Loucy (cell line): Measurements from ENCODE around the gene ZFAND3.
"Not testable (repeated sequence)": the region's sequence is repeated elsewhere in the genome, so short reads cannot be mapped to it uniquely, and the experiment has no call there.

Source experiments
- H2AFZ ChIP-seq: fragments of 200-600 bp; sonication (generic); 2 replicates; pipeline ENCODE4 v1.6.0; 2016; ENCODE audit warnings: antibody characterized with exemption, mild to moderate bottlenecking, low read length, moderate library complexity
- H3F3A ChIP-seq: fragments of 200-600 bp; 2 replicates; pipeline ENCODE4 v1.6.0; 2016; ENCODE audit warnings: antibody characterized with exemption, low read depth, mild to moderate bottlenecking
- H3K27me3 ChIP-seq: fragments of 200-600 bp; sonication (generic); 2 replicates; pipeline ENCODE4 v1.6.1; 2014; ENCODE audit warnings: low read length, mild to moderate bottlenecking; ENCODE audit not compliant: insufficient read depth, poor library complexity, severe bottlenecking
- H3K36me3 ChIP-seq: fragments of 200-600 bp; sonication (generic); 2 replicates; pipeline ENCODE4 v1.6.1; 2016; ENCODE audit warnings: low read length; ENCODE audit not compliant: insufficient read depth
- H3K4me1 ChIP-seq: fragments of 200-600 bp; sonication (generic); 2 replicates; pipeline ENCODE4 v1.5.1; 2014; ENCODE audit warnings: low read length, mild to moderate bottlenecking; ENCODE audit not compliant: insufficient read depth, poor library complexity, severe bottlenecking
- H3K4me2 ChIP-seq: fragments of 200-600 bp; sonication (generic); 2 replicates; pipeline ENCODE4 v1.6.0; 2014; ENCODE audit warnings: antibody characterized with exemption, low read length, low read depth, mild to moderate bottlenecking; ENCODE audit not compliant: poor library complexity, severe bottlenecking
- H3K4me3 ChIP-seq: fragments of 200-600 bp; sonication (generic); 2 replicates; pipeline ENCODE4 v1.5.1; 2014; ENCODE audit warnings: low read length, mild to moderate bottlenecking, mixed read lengths; ENCODE audit not compliant: poor library complexity, severe bottlenecking
- H3K79me2 ChIP-seq: fragments of 200-600 bp; sonication (generic); 2 replicates; pipeline ENCODE4 v1.6.1; 2014; ENCODE audit warnings: low read length; ENCODE audit not compliant: insufficient read depth
- H3K9ac ChIP-seq: fragments of 200-600 bp; sonication (generic); 2 replicates; pipeline ENCODE4 v1.6.0; 2014; ENCODE audit warnings: mild to moderate bottlenecking, low read depth, low read length, moderate library complexity; ENCODE audit not compliant: poor library complexity, severe bottlenecking
- H3K9me2 ChIP-seq: fragments of 200-600 bp; sonication (generic); replicated peaks from 2 replicates; pipeline ENCODE4 v1.6.1; 2016; ENCODE audit warnings: low read depth, low read length, mixed read lengths
- H3K9me3 ChIP-seq: fragments of 200-600 bp; sonication (generic); 2 replicates; pipeline ENCODE4 v1.6.1; 2014; ENCODE audit warnings: mild to moderate bottlenecking, antibody characterized with exemption, low read length, low read depth; ENCODE audit not compliant: insufficient read depth
- H4K20me1 ChIP-seq: fragments of 200-600 bp; sonication (generic); 2 replicates; pipeline ENCODE4 v1.6.0; 2014; ENCODE audit warnings: antibody characterized with exemption, low read length, mild to moderate bottlenecking; ENCODE audit not compliant: insufficient read depth, poor library complexity, severe bottlenecking
- CTCF ChIP-seq: fragments of 200-600 bp; sonication (generic); conservative IDR thresholded peaks from 2 replicates; pipeline ENCODE4 v1.5.1; 2014; ENCODE audit warnings: mild to moderate bottlenecking, antibody characterized with exemption, low read length
- EZH2phosphoT487 ChIP-seq: fragments of 200-600 bp; IDR thresholded peaks from 2 replicates; pipeline ENCODE4 v1.6.1; 2018; ENCODE audit warnings: antibody characterized with exemption, mild to moderate bottlenecking, moderate library complexity, borderline replicate concordance

The ZFAND3 gene

GRCh38 chr6:38047562-38047961, 228.0 kb downstream of the ZFAND3 start:
- no peaks in the 10 kb centered on the region for H4K20me1 ChIP-seq
- H3K9ac ChIP-seq, result no peak overlapping the region
- H3K4me2 ChIP-seq, result no peak overlapping the region
- H3K79me2 ChIP-seq, result peaks cover 55% of the 10 kb centered on the region
- H3K27me3 ChIP-seq, result no peaks in the 10 kb centered on the region
- no peaks in the 10 kb centered on the region for H3K9me3 ChIP-seq
- H2AFZ ChIP-seq, result no peak overlapping the region
- H3K36me3 ChIP-seq, result no peaks in the 10 kb centered on the region
- H3K4me1 ChIP-seq, result no peaks in the 10 kb centered on the region
- no peak for TF ChIP-seq EZH2phosphoT487
- TF ChIP-seq CTCF, result no peak
- no peaks in the 10 kb centered on the region for H3F3A ChIP-seq
- no peak overlapping the region for H3K4me3 ChIP-seq
- no peaks in the 10 kb centered on the region for H3K9me2 ChIP-seq

GRCh38 chr6:38049861-38050397, 230.4 kb downstream of the ZFAND3 start:
- H3K9me2 ChIP-seq, H3F3A ChIP-seq, H3K9ac ChIP-seq, H3K4me1 ChIP-seq, H2AFZ ChIP-seq, H4K20me1 ChIP-seq, H3K9me3 ChIP-seq, H3K4me2 ChIP-seq, H3K4me3 ChIP-seq, H3K27me3 ChIP-seq, H3K36me3 ChIP-seq: not testable (repeated sequence)
- peaks cover 66% of the 10 kb centered on the region for H3K79me2 ChIP-seq

GRCh38 chr6:38051819-38052434, 232.4 kb downstream of the ZFAND3 start:
- H3K36me3 ChIP-seq, result no peaks in the 10 kb centered on the region
- peaks cover 70% of the 10 kb centered on the region for H3K79me2 ChIP-seq
- no peaks in the 10 kb centered on the region for H4K20me1 ChIP-seq
- H3K27me3 ChIP-seq, result no peaks in the 10 kb centered on the region
- no peaks in the 10 kb centered on the region for H3K4me1 ChIP-seq
- TF ChIP-seq EZH2phosphoT487, result no peak
- no peak for TF ChIP-seq CTCF
- no peak overlapping the region for H2AFZ ChIP-seq
- no peaks in the 10 kb centered on the region for H3K9me3 ChIP-seq
- no peak overlapping the region for H3K9ac ChIP-seq
- no peak overlapping the region for H3K4me2 ChIP-seq
- H3K4me3 ChIP-seq, result no peak overlapping the region
- no peaks in the 10 kb centered on the region for H3F3A ChIP-seq
- H3K9me2 ChIP-seq, result no peaks in the 10 kb centered on the region
